Measurements from ENCODE around the gene MOB3B.

- TF ChIP-seq CTCF (IDR thresholded peaks at IDR 0.05; ENCODE audit: low read depth, low read length, poor library complexity, severe bottlenecking) (no peak), EZH2phosphoT487 (IDR thresholded peaks at IDR 0.05; ENCODE audit: borderline replicate concordance, low read length) (no peak)
Measured at GRCh38 chr9:27367921-27368315, 161.7 kb downstream of the MOB3B start.
